H1 (cell line): ENCODE results near the gene SURF2. TPM values are rescaled to one million over a fixed set of nuclear protein-coding genes. Genes with fewer than 3 reads are reported as not detected.

Experiments
- BACH1 ChIP-seq: IDR thresholded peaks from 2 replicates; pipeline ENCODE4 v1.6.1; 2012; ENCODE audit warnings: low read length, improper control_type of control experiment
- CEBPB ChIP-seq: IDR thresholded peaks from 2 replicates; pipeline ENCODE4 v1.6.1; 2012; ENCODE audit warnings: low read depth, low read length
- CHD7 ChIP-seq: fragments of 300-600 bp; sonication (generic); IDR thresholded peaks from 2 replicates; pipeline ENCODE4 v1.7.1; 2012; ENCODE audit warnings: low read length, moderate library complexity, mild to moderate bottlenecking, inconsistent platforms; ENCODE audit not compliant: insufficient replicate concordance
- POU5F1 ChIP-seq: IDR thresholded peaks from 2 replicates; pipeline ENCODE4 v1.6.1; 2011; ENCODE audit warnings: low read depth, mild to moderate bottlenecking, low read length, moderate library complexity
- RAD21 ChIP-seq, 2 experiments: IDR thresholded peaks in 1 of 2; conservative IDR thresholded peaks in 1 of 2; 2 replicates each; pipeline ENCODE4 v1.6.1; 2011; ENCODE audit warnings: low read depth in 2 of 2, low read length in 2 of 2, improper control_type of control experiment in 1 of 2, inconsistent platforms in 1 of 2, mild to moderate bottlenecking in 1 of 2, moderate library complexity in 1 of 2
- polyA plus RNA-seq, 7 experiments: library from polyadenylated mRNA; depleted of rRNA in 3 of 7; stranded (reverse) in 5 of 7; unstranded in 2 of 7; fragments of >200 nt in 5 of 7; fragments of 200-250 nt in 2 of 7; gene quantifications; 1 replicate in 5 of 7; 2 replicates in 1 of 7; 4 replicates in 1 of 7; pipeline versions ENCODE4 v1.2.1 to v1.2.3, GENCODE V29; 2011 to 2013; ENCODE audit warnings: missing spikeins in 2 of 7, mixed read lengths in 2 of 7
- total RNA-seq: library from RNA; stranded (reverse); fragmentation: NEBNext Ultra II Directional; extraction: Animal tissue kit (Norgen Biotek cat#: 25700); gene quantifications from 2 replicates; pipeline ENCODE4 v1.2.1, GENCODE V29; 2021

SURF2 gene
- total and polyA plus RNA-seq, 2 of the 8 experiments (the other 6 are each of a cell fraction or from before 2014, with no cell fraction given) = 36.6 to 37.7 TPM

- TF ChIP-seq RAD21 (IDR thresholded peaks at IDR 0.05 in 1 of 2, conservative IDR thresholded peaks at IDR 0.05 in 1 of 2; ENCODE audit: low read depth in 2 of 2, low read length in 2 of 2) = no peak
- TF ChIP-seq BACH1 = no peak
- no peak for TF ChIP-seq CHD7
- no peak for TF ChIP-seq POU5F1
- TF ChIP-seq CEBPB = no peak
Observed at GRCh38 chr9:133351526-133351907, 4.8 kb upstream of the SURF2 start (continued).
